Endothelial cell of umbilical vein (primary cell): ENCODE data around the gene PKP3. TPM values are rescaled to one million over a fixed set of nuclear protein-coding genes. Genes with fewer than 3 reads are reported as not detected.

Experiments
- BruUV-seq: library from RNA; stranded (reverse); fragments of 400-500 nt; replicated peaks from 2 replicates; lab custom pipeline; 2021; lab: Mats Ljungman, UMichigan
- CTCF ChIA-PET: fragments of 300-600, 350-600 bp; sonication (Branson Sonifier 250); formaldehyde crosslinking; loops from one replicate; lab custom pipeline; 2021; ENCODE audit warnings: antibody characterized with exemption, inconsistent platforms; lab: Charles Lee
- POLR2A ChIA-PET: fragments of 300-600, 350-600 bp; sonication (Branson Sonifier 250); formaldehyde crosslinking; loops from one replicate; lab custom pipeline; 2021; ENCODE audit warnings: antibody characterized with exemption, inconsistent platforms; lab: Charles Lee
- DNase-seq: peaks from one replicate; pipeline ENCODE4 v3.0.0-alpha.2; 2011; ENCODE audit warnings: low read depth, low spot score
- FAIRE-seq: peaks from 2 replicates; lab custom pipeline; 2011; peaks lifted over from hg19 to GRCh38; lab: Jason Lieb, UNC
- H2AFZ ChIP-seq: 2 replicates; pipeline ENCODE4 v1.6.0; 2012; ENCODE audit warnings: low read depth, low read length, control low read depth, inconsistent platforms
- H3K27ac ChIP-seq: 2 replicates; pipeline ENCODE4 v1.5.1; 2011; ENCODE audit warnings: low read depth, mild to moderate bottlenecking, control low read depth, low read length, moderate library complexity; ENCODE audit not compliant: insufficient read depth
- H3K27me3 ChIP-seq, 2 experiments: 2 replicates each; pipeline versions ENCODE4 v1.6.0 to v1.6.1; 2011; ENCODE audit warnings: low read length in 2 of 2, mixed read lengths in 1 of 2; ENCODE audit not compliant: control insufficient read depth in 2 of 2, insufficient read depth in 2 of 2
- H3K36me3 ChIP-seq, 2 experiments: 2 replicates in 1 of 2; 3 replicates in 1 of 2; pipeline ENCODE4 v1.5.1; 2011; ENCODE audit warnings: low read length in 2 of 2, mild to moderate bottlenecking in 1 of 2, moderate library complexity in 1 of 2; ENCODE audit not compliant: control insufficient read depth in 2 of 2, insufficient read depth in 2 of 2; ENCODE audit errors: extremely low read depth in 1 of 2
- H3K4me1 ChIP-seq: 3 replicates; pipeline ENCODE4 v1.5.1; 2011; ENCODE audit warnings: mild to moderate bottlenecking, low read length; ENCODE audit not compliant: control insufficient read depth, insufficient read depth; ENCODE audit errors: extremely low read depth
- H3K4me2 ChIP-seq: 2 replicates; pipeline ENCODE4 v1.6.1; 2011; ENCODE audit warnings: low read length, control low read depth, mixed read lengths; ENCODE audit not compliant: insufficient read depth
- H3K4me3 ChIP-seq, 3 experiments: fragments of 200-600 bp in 1 of 3; sonication (generic), shearing (Covaris generic) in 1 of 3; replicated peaks in 1 of 3; 2 replicates each; pipeline ENCODE4 v1.5.1; 2011 to 2016; ENCODE audit warnings: control low read depth in 3 of 3, low read length in 3 of 3, mild to moderate bottlenecking in 2 of 3, inconsistent platforms in 1 of 3, low read depth in 1 of 3, moderate library complexity in 1 of 3; ENCODE audit not compliant: insufficient read depth in 1 of 3
- H3K79me2 ChIP-seq: 2 replicates; pipeline ENCODE4 v1.6.0; 2012; ENCODE audit warnings: low read length, inconsistent platforms; ENCODE audit not compliant: control insufficient read depth, insufficient read depth
- H3K9ac ChIP-seq: replicated peaks from 2 replicates; pipeline ENCODE3; 2011; ENCODE audit warnings: low read length, control low read depth; ENCODE audit not compliant: insufficient read depth; ENCODE audit errors: extremely low read depth
- H3K9me1 ChIP-seq: replicated peaks from 3 replicates; pipeline ENCODE4 v1.6.0; 2011; ENCODE audit warnings: mild to moderate bottlenecking, low read length; ENCODE audit not compliant: control insufficient read depth, insufficient read depth; ENCODE audit errors: extremely low read depth
- H3K9me3 ChIP-seq: replicated peaks from 2 replicates; pipeline ENCODE4 v1.5.1; 2012; ENCODE audit warnings: low read length, inconsistent platforms; ENCODE audit not compliant: control insufficient read depth, insufficient read depth
- H4K20me1 ChIP-seq: replicated peaks from 2 replicates; pipeline ENCODE3; 2011; ENCODE audit warnings: mild to moderate bottlenecking, low read length; ENCODE audit not compliant: control insufficient read depth, insufficient read depth; ENCODE audit errors: extremely low read depth
- EZH2 ChIP-seq: IDR thresholded peaks from 2 replicates; pipeline ENCODE4 v1.6.1; 2012; ENCODE audit warnings: borderline replicate concordance, low read depth, mild to moderate bottlenecking, moderate library complexity, low read length, inconsistent platforms; ENCODE audit not compliant: severe bottlenecking
- FOS ChIP-seq: IDR thresholded peaks from 2 replicates; pipeline ENCODE4 v1.6.1; 2011; ENCODE audit warnings: mild to moderate bottlenecking, low read length, moderate library complexity, borderline replicate concordance; ENCODE audit not compliant: insufficient read depth
- GATA2 ChIP-seq: IDR thresholded peaks from 2 replicates; pipeline ENCODE4 v1.7.0; 2011; ENCODE audit warnings: low read depth, mild to moderate bottlenecking, moderate library complexity, mixed read lengths, low read length; ENCODE audit not compliant: insufficient read length, insufficient read depth
- JUN ChIP-seq: IDR thresholded peaks from 2 replicates; pipeline ENCODE4 v1.6.1; 2011; ENCODE audit warnings: borderline replicate concordance, low read depth; ENCODE audit not compliant: insufficient read length, insufficient read depth
- MAX ChIP-seq: IDR thresholded peaks from 2 replicates; pipeline ENCODE4 v1.6.1; 2011; ENCODE audit not compliant: insufficient read depth, insufficient read length
- MYC ChIP-seq: IDR thresholded peaks from one replicate; pipeline ENCODE4 v1.6.1; 2011; ENCODE audit warnings: mild to moderate bottlenecking, low read depth, low read length
- POLR2A ChIP-seq: IDR thresholded peaks from 2 replicates; pipeline ENCODE4 v1.6.1; 2012; ENCODE audit warnings: low read depth, mild to moderate bottlenecking, control low read depth, low read length
- POLR2AphosphoS5 ChIP-seq: IDR thresholded peaks from 2 replicates; pipeline ENCODE4 v1.6.1; 2012; ENCODE audit warnings: low read depth, mild to moderate bottlenecking, control low read depth, low read length, moderate library complexity; ENCODE audit not compliant: insufficient read depth
- dilution Hi-C: fragments of 300-500 bp; cut with MboI; formaldehyde crosslinking; loops from one replicate; pipeline ENCODE4 v1.15.0; 2019; ENCODE audit warnings: low sequenced_read_pairs; ENCODE audit not compliant: extremely low pct_ligation_motif_present
- intact Hi-C: fragments of 100-400 bp; cut with micrococcal nuclease; formaldehyde crosslinking; loops from one replicate; pipeline ENCODE4 v1.10.0; 2022
- polyA plus RNA-seq, 4 experiments: library from polyadenylated mRNA; depleted of rRNA in 3 of 4; stranded (reverse) in 3 of 4; unstranded in 1 of 4; fragments of >200 nt; gene quantifications; 2 replicates each; pipeline versions ENCODE4 v1.2.1 to v1.2.3, GENCODE V29; 2011 to 2012; ENCODE audit warnings: missing spikeins in 1 of 4
- total RNA-seq: library from RNA; stranded (reverse); gene quantifications from 2 replicates; pipeline ENCODE4 v1.2.3, GENCODE V29; 2021
- TF ChIP-seq, protein P1 (sequence below), 2 donors: IDR thresholded peaks; 1 replicate in 1 of 2; 2 replicates in 1 of 2; pipeline ENCODE4 v1.5.1; 2011; ENCODE audit warnings: low read length in 2 of 2, mild to moderate bottlenecking in 2 of 2, moderate library complexity in 2 of 2, control low read depth in 1 of 2, inconsistent platforms in 1 of 2, low read depth in 1 of 2; ENCODE audit not compliant: insufficient read depth in 1 of 2; ENCODE audit errors: extremely low read depth in 1 of 2

PKP3 gene
- total and polyA plus RNA-seq, 2 donors (not counting 3 experiments of a cell fraction or from before 2014, with no cell fraction given), result 0.27 to 0.59 TPM

GRCh38 chr11:375065-376025, 18.7 kb upstream of the PKP3 start:
- no peaks in the 10 kb centered on the region for H3K79me2 ChIP-seq
- H3K4me2 ChIP-seq, result no peak overlapping the region
- POLR2A ChIA-PET, result no interaction called here
- H3K9me1 ChIP-seq, result no peaks in the 10 kb centered on the region
- H3K9me3 ChIP-seq, result no peaks in the 10 kb centered on the region
- BruUV-seq, result no TSS peak
- FAIRE-seq, result no peak
- no peak overlapping the region for H3K4me3 ChIP-seq
- H3K27ac ChIP-seq, result no peak overlapping the region
- no peaks in the 10 kb centered on the region for H4K20me1 ChIP-seq
- intact Hi-C loops (no loop called here), dilution Hi-C loops (no loop called here)
- no peak for DNase-seq
- H3K9ac ChIP-seq, result no peak overlapping the region
- TF ChIP-seq GATA2, result no peak
- TF ChIP-seq JUN, result no peak
- no peak for TF ChIP-seq MYC
- no peak for TF ChIP-seq POLR2A
- TF ChIP-seq FOS, result no peak
- TF ChIP-seq EZH2, result no peak
- TF ChIP-seq, protein P1, sequence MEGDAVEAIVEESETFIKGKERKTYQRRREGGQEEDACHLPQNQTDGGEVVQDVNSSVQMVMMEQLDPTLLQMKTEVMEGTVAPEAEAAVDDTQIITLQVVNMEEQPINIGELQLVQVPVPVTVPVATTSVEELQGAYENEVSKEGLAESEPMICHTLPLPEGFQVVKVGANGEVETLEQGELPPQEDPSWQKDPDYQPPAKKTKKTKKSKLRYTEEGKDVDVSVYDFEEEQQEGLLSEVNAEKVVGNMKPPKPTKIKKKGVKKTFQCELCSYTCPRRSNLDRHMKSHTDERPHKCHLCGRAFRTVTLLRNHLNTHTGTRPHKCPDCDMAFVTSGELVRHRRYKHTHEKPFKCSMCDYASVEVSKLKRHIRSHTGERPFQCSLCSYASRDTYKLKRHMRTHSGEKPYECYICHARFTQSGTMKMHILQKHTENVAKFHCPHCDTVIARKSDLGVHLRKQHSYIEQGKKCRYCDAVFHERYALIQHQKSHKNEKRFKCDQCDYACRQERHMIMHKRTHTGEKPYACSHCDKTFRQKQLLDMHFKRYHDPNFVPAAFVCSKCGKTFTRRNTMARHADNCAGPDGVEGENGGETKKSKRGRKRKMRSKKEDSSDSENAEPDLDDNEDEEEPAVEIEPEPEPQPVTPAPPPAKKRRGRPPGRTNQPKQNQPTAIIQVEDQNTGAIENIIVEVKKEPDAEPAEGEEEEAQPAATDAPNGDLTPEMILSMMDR (IDR thresholded peaks at IDR 0.05; ENCODE audit: extremely low read depth in 1 of 2, insufficient read depth in 1 of 2, low read depth in 1 of 2, low read length in 2 of 2), result no peak
- TF ChIP-seq MAX, result no peak
- TF ChIP-seq POLR2AphosphoS5, result no peak
- H3K27me3 ChIP-seq, result peaks cover under 1 to 3% of the 10 kb centered on the region in 2 experiments
- no peaks in the 10 kb centered on the region for H3K36me3 ChIP-seq
- CTCF ChIA-PET, result no interaction called here
- H3K4me1 ChIP-seq, result no peaks in the 10 kb centered on the region
- H2AFZ ChIP-seq, result no peak overlapping the region
